PC-9 (cell line): ENCODE measurements around the gene HIRA. TPM values are rescaled to one million over a fixed set of nuclear protein-coding genes. Genes with fewer than 3 reads are reported as not detected.
"Not testable (repeated sequence)": the region's sequence is repeated elsewhere in the genome, so short reads cannot be mapped to it uniquely, and the experiment has no call there.

ENCODE experiments used
- BruUV-seq: library from RNA; stranded (reverse); fragments of 400-500 nt; replicated peaks from 2 replicates; lab custom pipeline; 2021; lab: Mats Ljungman, UMichigan
- CTCF ChIA-PET: fragments of 300-600 bp; sonication (Branson Sonifier 250); formaldehyde crosslinking; loops from one replicate; lab custom pipeline; 2022; ENCODE audit warnings: antibody characterized with exemption; lab: Charles Lee
- POLR2A ChIA-PET: fragments of 300-600 bp; sonication (Branson Sonifier 250); formaldehyde crosslinking; loops from one replicate; lab custom pipeline; 2022; ENCODE audit warnings: antibody characterized with exemption; ENCODE audit not compliant: unreplicated experiment; lab: Charles Lee
- DNase-seq, 2 experiments: peaks; one replicate each; pipeline versions ENCODE4 v3.0.0 to v3.0.0-alpha.2; 2015 to 2022; ENCODE audit warnings: mixed read lengths in 1 of 2
- H2AFZ ChIP-seq: fragments of 200-600 bp; sonication (generic); 2 replicates; pipeline ENCODE4 v1.8.1; 2017; ENCODE audit warnings: antibody characterized with exemption
- H3F3A ChIP-seq: fragments of 200-600 bp; sonication (generic); 2 replicates; pipeline ENCODE4 v1.8.1; 2017; ENCODE audit warnings: antibody characterized with exemption, mild to moderate bottlenecking, low read depth; ENCODE audit not compliant: insufficient read depth
- H3K27ac ChIP-seq: fragments of 200-600 bp; sonication (generic); 2 replicates; pipeline ENCODE4 v1.6.1; 2016; ENCODE audit warnings: mixed run types
- H3K27me3 ChIP-seq: fragments of 200-600 bp; sonication (generic); 2 replicates; pipeline ENCODE4 v1.6.1; 2016; ENCODE audit warnings: low read depth, mixed run types; ENCODE audit not compliant: insufficient read depth
- H3K36me3 ChIP-seq: fragments of 200-600 bp; sonication (generic); 2 replicates; pipeline ENCODE4 v1.6.1; 2016; ENCODE audit warnings: low read depth, mixed run types
- H3K4me1 ChIP-seq: fragments of 200-600 bp; sonication (generic); replicated peaks from 2 replicates; pipeline ENCODE4 v1.6.1; 2016; ENCODE audit warnings: mixed run types; ENCODE audit not compliant: insufficient read depth
- H3K4me2 ChIP-seq: fragments of 200-600 bp; sonication (generic); 2 replicates; pipeline ENCODE4 v1.6.1; 2017; ENCODE audit warnings: mixed run types
- H3K4me3 ChIP-seq: fragments of 200-600 bp; sonication (generic); 2 replicates; pipeline ENCODE4 v1.6.1; 2016; ENCODE audit warnings: mixed run types
- H3K79me2 ChIP-seq: fragments of 200-600 bp; sonication (generic); 2 replicates; pipeline ENCODE4 v1.6.1; 2017; ENCODE audit warnings: low read depth, mixed run types
- H3K9me2 ChIP-seq: fragments of 200-600 bp; sonication (generic); 2 replicates; pipeline ENCODE4 v1.8.1; 2017; ENCODE audit warnings: mild to moderate bottlenecking; ENCODE audit not compliant: insufficient read depth
- H3K9me3 ChIP-seq: fragments of 200-600 bp; sonication (generic); 2 replicates; pipeline ENCODE4 v1.8.1; 2016; ENCODE audit warnings: low read depth; ENCODE audit not compliant: insufficient read depth
- H4K20me1 ChIP-seq: fragments of 200-600 bp; sonication (generic); 2 replicates; pipeline ENCODE4 v1.8.1; 2017; ENCODE audit not compliant: insufficient read depth
- CTCF ChIP-seq: fragments of 200-600 bp; sonication (generic); conservative IDR thresholded peaks from 2 replicates; pipeline ENCODE4 v1.6.1; 2017; ENCODE audit warnings: mixed run types, antibody characterized with exemption, mild to moderate bottlenecking, moderate library complexity
- EZH2 ChIP-seq: fragments of 200-600 bp; sonication (generic); IDR thresholded peaks from 2 replicates; pipeline ENCODE4 v1.8.0; 2017; ENCODE audit warnings: antibody characterized with exemption, low read depth
- intact Hi-C: fragments of 100-400 bp; cut with micrococcal nuclease; formaldehyde crosslinking; loops from one replicate; pipeline ENCODE4 v1.10.0; 2022; ENCODE audit not compliant: unreplicated experiment
- total RNA-seq: library from RNA; stranded (reverse); gene quantifications from 2 replicates; pipeline ENCODE4 v1.2.3, GENCODE V29; 2021

Gene HIRA
- total RNA-seq, 1 experiment from 2014 or later, result 19.2 TPM

GRCh38 chr22:19446603-19447329, 15.2 kb upstream of the HIRA start:
- peaks cover 5% of the 10 kb centered on the region for H3K4me1 ChIP-seq
- no peaks in the 10 kb centered on the region for H4K20me1 ChIP-seq
- peak overlapping the region; percentile 32; the same call in 1 of the 2 replicates for H3K27ac ChIP-seq
- no peaks in the 10 kb centered on the region for H3K27me3 ChIP-seq
- no peaks in the 10 kb centered on the region for H3K9me2 ChIP-seq
- H3K4me2 ChIP-seq, result peak overlapping the region; percentile 87
- H3K36me3 ChIP-seq, result no peaks in the 10 kb centered on the region
- intact Hi-C loops, result no loop called here
- H2AFZ ChIP-seq, result peak overlapping the region; percentile 83
- H3F3A ChIP-seq, result no peaks in the 10 kb centered on the region; the same call in 1 of the 2 replicates
- CTCF ChIA-PET, result no interaction called here
- peaks cover 20% of the 10 kb centered on the region for H3K79me2 ChIP-seq
- H3K4me3 ChIP-seq, result peak overlapping the region; percentile 87
- DNase-seq, result no peak
- TSS peak; percentile 27 for BruUV-seq
- TF ChIP-seq CTCF, result no peak
- TF ChIP-seq EZH2, result no peak
- POLR2A ChIA-PET, result interaction anchor here (0.5 to 0.7 kb wide), 4 partner anchors 33 to 267 kb away, joined by 3 read pairs; partner anchors contain the start of genes CDC45 and CLTCL1
- no peaks in the 10 kb centered on the region for H3K9me3 ChIP-seq

- H4K20me1 ChIP-seq, H3K27ac ChIP-seq, H3K27me3 ChIP-seq, H3K36me3 ChIP-seq, BruUV-seq, DNase-seq, H3K9me3 ChIP-seq, H3K4me3 ChIP-seq, H3K9me2 ChIP-seq, intact Hi-C loops, CTCF ChIA-PET, H2AFZ ChIP-seq, H3F3A ChIP-seq, H3K4me2 ChIP-seq, H3K4me1 ChIP-seq, POLR2A ChIA-PET: not testable (repeated sequence)
- H3K79me2 ChIP-seq, result peaks cover 20% of the 10 kb centered on the region
Measured at GRCh38 chr22:19445279-19445982, 13.9 kb upstream of the HIRA start.

GRCh38 chr22:19443544-19444211, 12.1 kb upstream of the HIRA start:
- no peak for TF ChIP-seq EZH2
- TF ChIP-seq CTCF, result no peak
- Histone ChIP-seq H3K4me1 (peaks cover 5% of the 10 kb centered on the region), H4K20me1 (no peaks in the 10 kb centered on the region), H3K4me3 (no peak overlapping the region), H3F3A (no peaks in the 10 kb centered on the region), H3K9me3 (no peaks in the 10 kb centered on the region), H3K36me3 (no peaks in the 10 kb centered on the region), H2AFZ (no peak overlapping the region), H3K27ac (no peak overlapping the region), H3K27me3 (no peaks in the 10 kb centered on the region), H3K79me2 (peaks cover 20% of the 10 kb centered on the region), H3K4me2 (no peak overlapping the region), H3K9me2 (no peaks in the 10 kb centered on the region)
- no peak for DNase-seq
- ChIA-PET POLR2A (interaction anchor here (0.6 kb wide), 1 partner anchor 299 kb away, joined by 4 read pairs; the partner anchor contains the start of gene ESS2), CTCF (no interaction called here)
- BruUV-seq, result no TSS peak
- intact Hi-C loops, result no loop called here
